ENCODE results near the gene TATDN2. TPM values are rescaled to one million over a fixed set of nuclear protein-coding genes. Genes with fewer than 3 reads are reported as not detected.

TATDN2 gene
- total and polyA plus RNA-seq, 2 experiments from 2014 or later: 9.3 to 22.6 TPM

DNA sequence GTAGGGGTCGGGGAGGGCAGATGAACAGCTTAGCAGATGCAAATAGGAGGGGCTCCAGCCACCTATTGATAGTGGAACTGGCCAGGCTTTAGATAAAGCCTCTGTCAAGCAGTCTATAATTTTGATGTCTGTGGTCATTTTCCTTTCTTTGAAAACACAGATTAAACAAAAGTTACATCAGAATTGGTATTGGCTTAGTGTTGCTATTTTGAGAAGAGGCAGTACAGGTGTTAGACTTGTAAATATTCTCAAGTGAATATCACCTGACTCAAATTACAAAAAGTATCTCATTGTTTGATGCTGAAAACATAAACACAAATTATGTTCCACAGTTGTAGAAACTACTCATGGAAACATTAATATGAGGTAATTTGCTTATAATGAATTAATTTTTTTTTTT, 26.3 kb downstream of the TATDN2 start:
- H3K36me3 ChIP-seq (replicated peaks; ENCODE audit: insufficient read depth, low read depth): no peaks in the 10 kb centered on the region
- 63% methylated on average over 1 of the region's 1 CpG for WGBS (ENCODE audit: low lambda C conversion rate, missing lambda C conversion rate)
- peaks cover 28% of the 10 kb centered on the region for H4K20me1 ChIP-seq (ENCODE audit: insufficient read depth, poor library complexity, severe bottlenecking)
- no peaks in the 10 kb centered on the region for H3K4me1 ChIP-seq (ENCODE audit: insufficient read depth)
- H3K27me3 ChIP-seq: no peaks in the 10 kb centered on the region
- no peak overlapping the region for H2AFZ ChIP-seq
- H3K9me2 ChIP-seq (replicated peaks; ENCODE audit: insufficient read depth): no peaks in the 10 kb centered on the region
- H3K27ac ChIP-seq: no peak overlapping the region
- H3K4me2 ChIP-seq: no peak overlapping the region
- H3K4me3 ChIP-seq: no peak overlapping the region
- TF ChIP-seq EZH2phosphoT487 (IDR thresholded peaks at IDR 0.05; ENCODE audit: low read depth, severe bottlenecking, unreplicated experiment) (no peak), EZH2 (IDR thresholded peaks at IDR 0.05; ENCODE audit: borderline replicate concordance) (no peak)
- TF ChIP-seq, protein P1, sequence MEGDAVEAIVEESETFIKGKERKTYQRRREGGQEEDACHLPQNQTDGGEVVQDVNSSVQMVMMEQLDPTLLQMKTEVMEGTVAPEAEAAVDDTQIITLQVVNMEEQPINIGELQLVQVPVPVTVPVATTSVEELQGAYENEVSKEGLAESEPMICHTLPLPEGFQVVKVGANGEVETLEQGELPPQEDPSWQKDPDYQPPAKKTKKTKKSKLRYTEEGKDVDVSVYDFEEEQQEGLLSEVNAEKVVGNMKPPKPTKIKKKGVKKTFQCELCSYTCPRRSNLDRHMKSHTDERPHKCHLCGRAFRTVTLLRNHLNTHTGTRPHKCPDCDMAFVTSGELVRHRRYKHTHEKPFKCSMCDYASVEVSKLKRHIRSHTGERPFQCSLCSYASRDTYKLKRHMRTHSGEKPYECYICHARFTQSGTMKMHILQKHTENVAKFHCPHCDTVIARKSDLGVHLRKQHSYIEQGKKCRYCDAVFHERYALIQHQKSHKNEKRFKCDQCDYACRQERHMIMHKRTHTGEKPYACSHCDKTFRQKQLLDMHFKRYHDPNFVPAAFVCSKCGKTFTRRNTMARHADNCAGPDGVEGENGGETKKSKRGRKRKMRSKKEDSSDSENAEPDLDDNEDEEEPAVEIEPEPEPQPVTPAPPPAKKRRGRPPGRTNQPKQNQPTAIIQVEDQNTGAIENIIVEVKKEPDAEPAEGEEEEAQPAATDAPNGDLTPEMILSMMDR (IDR thresholded peaks at IDR 0.05; ENCODE audit: poor library complexity): no peak
- no peak for DNase-seq (ENCODE audit: low spot score)
- H3K9me3 ChIP-seq (ENCODE audit: low read depth): no peaks in the 10 kb centered on the region
- peaks cover 65% of the 10 kb centered on the region for H3K79me2 ChIP-seq

DNA sequence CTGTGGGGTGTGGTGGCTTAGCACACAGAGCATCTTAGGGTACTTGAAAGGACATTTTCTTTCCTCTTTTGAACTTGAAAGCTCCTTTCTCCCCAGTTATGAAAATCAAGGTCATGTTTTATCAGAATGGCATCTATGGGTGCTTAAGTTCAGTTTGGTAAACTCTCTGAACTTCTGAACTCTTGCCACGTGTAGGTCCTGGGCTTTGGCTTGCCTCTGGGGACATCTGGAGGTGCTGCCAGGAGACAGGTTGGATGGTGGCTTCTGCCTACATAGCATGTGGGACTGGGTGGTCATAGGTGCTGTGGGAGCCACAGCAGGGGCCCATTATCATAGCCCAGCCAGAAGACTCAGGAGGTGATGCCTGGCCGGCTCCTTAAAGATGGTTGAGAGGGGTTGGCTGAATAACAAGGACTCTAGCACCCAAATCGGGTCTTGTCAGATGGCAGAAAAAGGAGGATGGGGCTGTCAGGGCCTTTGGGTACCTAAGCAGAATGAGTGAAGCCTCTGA, 28.9 kb downstream of the TATDN2 start:
- no peaks in the 10 kb centered on the region for H3K9me3 ChIP-seq (ENCODE audit: low read depth)
- H3K4me2 ChIP-seq: no peak overlapping the region
- no peak overlapping the region for H3K4me3 ChIP-seq
- TF ChIP-seq EZH2 (IDR thresholded peaks at IDR 0.05; ENCODE audit: borderline replicate concordance) (no peak), EZH2phosphoT487 (IDR thresholded peaks at IDR 0.05; ENCODE audit: low read depth, severe bottlenecking, unreplicated experiment) (no peak)
- TF ChIP-seq, protein P1 (IDR thresholded peaks at IDR 0.05; ENCODE audit: poor library complexity): no peak
- H3K36me3 ChIP-seq (replicated peaks; ENCODE audit: insufficient read depth, low read depth): no peaks in the 10 kb centered on the region
- no peak for DNase-seq (ENCODE audit: low spot score)
- WGBS (ENCODE audit: low lambda C conversion rate, missing lambda C conversion rate): 94% methylated on average over 3 of the region's 3 CpGs
- no peaks in the 10 kb centered on the region for H3K4me1 ChIP-seq (ENCODE audit: insufficient read depth)
- no peak overlapping the region for H2AFZ ChIP-seq
- peaks cover 23% of the 10 kb centered on the region for H4K20me1 ChIP-seq (ENCODE audit: insufficient read depth, poor library complexity, severe bottlenecking)
- no peaks in the 10 kb centered on the region for H3K27me3 ChIP-seq
- no peak overlapping the region for H3K27ac ChIP-seq
- peaks cover 46% of the 10 kb centered on the region for H3K79me2 ChIP-seq
- no peaks in the 10 kb centered on the region for H3K9me2 ChIP-seq (replicated peaks; ENCODE audit: insufficient read depth)

DNA sequence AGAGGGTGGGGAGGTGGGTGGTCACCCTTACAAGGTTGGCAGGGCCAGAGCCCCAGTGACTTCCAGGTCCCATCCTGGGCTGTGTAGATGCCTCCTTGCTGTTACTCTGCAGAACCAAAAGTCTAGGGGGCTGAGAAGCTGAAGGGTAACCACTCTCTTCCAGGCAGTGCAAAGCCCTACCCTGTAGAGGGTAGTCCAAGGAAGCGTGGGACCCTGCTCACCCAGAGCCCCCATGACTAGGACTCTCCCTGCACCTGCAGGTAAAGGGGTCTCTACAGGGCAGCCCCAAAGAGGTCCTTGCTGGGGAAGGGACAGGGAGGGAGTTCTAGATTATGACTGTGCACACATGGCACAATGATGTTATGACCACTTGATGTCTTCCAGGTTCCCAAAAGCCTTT, 30.2 kb downstream of the TATDN2 start:
- no peaks in the 10 kb centered on the region for H3K9me2 ChIP-seq (replicated peaks; ENCODE audit: insufficient read depth)
- H3K79me2 ChIP-seq: peaks cover 32% of the 10 kb centered on the region
- no peaks in the 10 kb centered on the region for H3K9me3 ChIP-seq (ENCODE audit: low read depth)
- no peaks in the 10 kb centered on the region for H3K27me3 ChIP-seq
- no peaks in the 10 kb centered on the region for H3K36me3 ChIP-seq (replicated peaks; ENCODE audit: insufficient read depth, low read depth)
- no peak overlapping the region for H3K27ac ChIP-seq
- no peak overlapping the region for H2AFZ ChIP-seq
- peaks cover 14% of the 10 kb centered on the region for H4K20me1 ChIP-seq (ENCODE audit: insufficient read depth, poor library complexity, severe bottlenecking)
- WGBS (ENCODE audit: low lambda C conversion rate, missing lambda C conversion rate): 100% methylated on average over 1 of the region's 1 CpG
- H3K4me2 ChIP-seq: no peak overlapping the region
- H3K4me1 ChIP-seq (ENCODE audit: insufficient read depth): no peaks in the 10 kb centered on the region
- no peak for DNase-seq (ENCODE audit: low spot score)
- H3K4me3 ChIP-seq: no peak overlapping the region
- no peak for TF ChIP-seq EZH2 (IDR thresholded peaks at IDR 0.05; ENCODE audit: borderline replicate concordance)
- no peak for TF ChIP-seq EZH2phosphoT487 (IDR thresholded peaks at IDR 0.05; ENCODE audit: low read depth, severe bottlenecking, unreplicated experiment)
- TF ChIP-seq, protein P1 (IDR thresholded peaks at IDR 0.05; ENCODE audit: poor library complexity): no peak
